ENCODE results near the gene IL16. TPM values are rescaled to one million over a fixed set of nuclear protein-coding genes. Genes with fewer than 3 reads are reported as not detected.

IL16 gene
- total RNA-seq, 4 donors from 2014 or later = 28.1 to 40.8 (median 37.1) TPM

GRCh38 chr15:81321667-81322066 lies 125.0 kb downstream of the IL16 start:
- TF ChIP-seq CTCF (IDR thresholded peaks at IDR 0.05; ENCODE audit: low read depth) = no peak

- TF ChIP-seq CTCF (IDR thresholded peaks at IDR 0.05; ENCODE audit: low read depth) = no peak
Observed at GRCh38 chr15:81322676-81323253, 126.1 kb downstream of the IL16 start.

- TF ChIP-seq CTCF (IDR thresholded peaks at IDR 0.05; ENCODE audit: low read depth) = no peak
Observed at GRCh38 chr15:81323559-81323943, 126.9 kb downstream of the IL16 start.

GRCh38 chr15:81323944-81324881 lies 127.5 kb downstream of the IL16 start, which contains the start of gene STARD5:
TSS of gene STARD5 (minus strand) at chr15:81324141. CDS start at chr15:81324099, 42 bp downstream.
- no peak for TF ChIP-seq CTCF (IDR thresholded peaks at IDR 0.05; ENCODE audit: low read depth)

- TF ChIP-seq CTCF (IDR thresholded peaks at IDR 0.05; ENCODE audit: low read depth) = no peak
Observed at GRCh38 chr15:81326466-81327212, 130.0 kb downstream of the IL16 start.

GRCh38 chr15:81327516-81327915 lies 130.8 kb downstream of the IL16 start:
- no peak for TF ChIP-seq CTCF (IDR thresholded peaks at IDR 0.05; ENCODE audit: low read depth)

GRCh38 chr15:81329446-81329845 lies 132.8 kb downstream of the IL16 start:
- no peak for TF ChIP-seq CTCF (IDR thresholded peaks at IDR 0.05; ENCODE audit: low read depth)
